HepG2 (cell line): ENCODE data around the gene RABL6. TPM values are rescaled to one million over a fixed set of nuclear protein-coding genes. Genes with fewer than 3 reads are reported as not detected.

Experiments used
- ATRX ChIP-seq: sonication (generic); formaldehyde crosslinking; IDR thresholded peaks from 2 replicates; pipeline ENCODE4 v1.4.0; 2020; ENCODE audit warnings: missing genetic modification reagents, borderline replicate concordance
- CBFB ChIP-seq: sonication (generic); formaldehyde crosslinking; IDR thresholded peaks from 2 replicates; pipeline ENCODE4 v1.4.0; 2020; ENCODE audit warnings: missing genetic modification reagents
- CBX1 ChIP-seq: IDR thresholded peaks from one replicate; pipeline ENCODE4 v1.6.1; 2016; ENCODE audit warnings: antibody characterized with exemption, low read depth
- HDAC2 ChIP-seq: sonication (generic); formaldehyde crosslinking; IDR thresholded peaks from 2 replicates; pipeline ENCODE4 v1.4.0; 2020; ENCODE audit warnings: missing genetic modification reagents
- HNF4G ChIP-seq, 2 experiments: sonication (generic) in 1 of 2; formaldehyde crosslinking in 1 of 2; IDR thresholded peaks; 2 replicates each; pipeline versions ENCODE4 v1.4.0 to v1.6.1; 2011 to 2020; ENCODE audit warnings: borderline replicate concordance in 2 of 2, low read depth in 2 of 2, mild to moderate bottlenecking in 2 of 2, low read length in 1 of 2, missing genetic modification reagents in 1 of 2, moderate library complexity in 1 of 2
- LCORL ChIP-seq, 2 experiments: fragments of 450-650 bp in 1 of 2; sonication (generic) in 1 of 2; formaldehyde crosslinking in 1 of 2; IDR thresholded peaks; 2 replicates each; pipeline versions ENCODE4 v1.5.0 to v1.6.1; 2017 to 2020; ENCODE audit warnings: antibody characterized with exemption in 1 of 2, missing genetic modification reagents in 1 of 2
- MAZ ChIP-seq, 2 experiments: sonication (generic) in 1 of 2; formaldehyde crosslinking in 1 of 2; IDR thresholded peaks; 2 replicates each; pipeline versions ENCODE4 v1.5.0 to v1.6.1; 2012 to 2020; ENCODE audit warnings: low read depth in 2 of 2, mild to moderate bottlenecking in 2 of 2, borderline replicate concordance in 1 of 2, improper control_type of control experiment in 1 of 2, low read length in 1 of 2, missing genetic modification reagents in 1 of 2, moderate library complexity in 1 of 2
- MTA1 ChIP-seq: sonication (generic); formaldehyde crosslinking; IDR thresholded peaks from 2 replicates; pipeline ENCODE4 v1.4.0; 2020; ENCODE audit warnings: missing genetic modification reagents, mild to moderate bottlenecking, borderline replicate concordance
- PAF1 ChIP-seq: IDR thresholded peaks from 2 replicates; pipeline ENCODE4 v1.6.1; 2016; ENCODE audit warnings: missing genetic modification reagents, missing compliant biosample characterization
- PITX1 ChIP-seq: sonication (generic); formaldehyde crosslinking; IDR thresholded peaks from 2 replicates; pipeline ENCODE4 v1.5.1; 2020; ENCODE audit warnings: mild to moderate bottlenecking, missing genetic modification reagents
- SALL1 ChIP-seq: sonication (generic); formaldehyde crosslinking; IDR thresholded peaks from 2 replicates; pipeline ENCODE4 v1.8.0; 2022; ENCODE audit warnings: mild to moderate bottlenecking, missing genetic modification reagents
- U2AF2 ChIP-seq: fragments of 200-400 bp; formaldehyde crosslinking; IDR thresholded peaks from 2 replicates; pipeline ENCODE4 v1.6.1; 2017; ENCODE audit warnings: low read depth, mild to moderate bottlenecking, low read length
- YY1 ChIP-seq: IDR thresholded peaks from 2 replicates; pipeline ENCODE4 v1.6.1; 2011; ENCODE audit warnings: low read length, low read depth, moderate library complexity, mild to moderate bottlenecking; ENCODE audit not compliant: insufficient read depth, insufficient replicate concordance
- ZBTB7B ChIP-seq: sonication (generic); formaldehyde crosslinking; IDR thresholded peaks from 2 replicates; pipeline ENCODE4 v1.4.0; 2020; ENCODE audit warnings: missing genetic modification reagents
- ZNF234 ChIP-seq: sonication (generic); formaldehyde crosslinking; conservative IDR thresholded peaks from 2 replicates; pipeline ENCODE4 v1.5.1; 2020; ENCODE audit warnings: mild to moderate bottlenecking, missing genetic modification reagents
- ZNF263 ChIP-seq: sonication (generic); formaldehyde crosslinking; IDR thresholded peaks from 2 replicates; pipeline ENCODE4 v1.4.0; 2020; ENCODE audit warnings: missing genetic modification reagents
- ZNF367 ChIP-seq: sonication (generic); formaldehyde crosslinking; IDR thresholded peaks from 2 replicates; pipeline ENCODE4 v1.4.0; 2020; ENCODE audit warnings: missing genetic modification reagents, borderline replicate concordance
- ZNF569 ChIP-seq: sonication (generic); formaldehyde crosslinking; IDR thresholded peaks from 2 replicates; pipeline ENCODE4 v1.5.0; 2020; ENCODE audit warnings: mild to moderate bottlenecking, missing genetic modification reagents, moderate library complexity, borderline replicate concordance
- ZNF605 ChIP-seq: sonication (generic); formaldehyde crosslinking; IDR thresholded peaks from 2 replicates; pipeline ENCODE4 v1.8.0; 2022; ENCODE audit warnings: mild to moderate bottlenecking, missing genetic modification reagents
- ZNF75D ChIP-seq: sonication (generic); formaldehyde crosslinking; IDR thresholded peaks from 2 replicates; pipeline ENCODE4 v1.8.1; 2023; ENCODE audit warnings: missing genetic modification reagents, mild to moderate bottlenecking, borderline replicate concordance
- ZNF788 ChIP-seq: sonication (generic); formaldehyde crosslinking; IDR thresholded peaks from 2 replicates; pipeline ENCODE4 v1.5.0; 2020; ENCODE audit warnings: mild to moderate bottlenecking, missing genetic modification reagents, borderline replicate concordance
- polyA plus RNA-seq, 8 experiments: library from polyadenylated mRNA; depleted of rRNA in 3 of 8; stranded (reverse) in 7 of 8; unstranded in 1 of 8; fragments of >200 nt; fragmentation: Illumina TruSeq in 4 of 8; extraction: Trizol in 4 of 8; gene quantifications; 2 replicates each; pipeline versions ENCODE4 v1.2.1 to v1.2.3, GENCODE V29; 2011 to 2016; ENCODE audit warnings: low read depth in 4 of 8, missing spikeins in 1 of 8, mixed read lengths in 1 of 8; ENCODE audit not compliant: insufficient read depth in 1 of 8
- total RNA-seq, 5 experiments: library from RNA; depleted of rRNA; stranded (reverse); fragments of >200 nt; fragmentation: Illumina TruSeq; extraction: Trizol; gene quantifications; 2 replicates each; pipeline ENCODE4 v1.2.3, GENCODE V29; 2016; ENCODE audit warnings: low read depth in 1 of 5
- TF ChIP-seq, protein P1 (sequence below): sonication (generic); formaldehyde crosslinking; IDR thresholded peaks from 2 replicates; pipeline ENCODE4 v1.5.1; 2020; ENCODE audit warnings: missing genetic modification reagents, mild to moderate bottlenecking, borderline replicate concordance
- TF ChIP-seq, protein P2 (sequence below): sonication (generic); formaldehyde crosslinking; IDR thresholded peaks from 2 replicates; pipeline ENCODE4 v1.8.1; 2023; ENCODE audit warnings: mild to moderate bottlenecking, missing genetic modification reagents, borderline replicate concordance
- TF ChIP-seq, protein P3 (sequence below): sonication (generic); formaldehyde crosslinking; IDR thresholded peaks from 2 replicates; pipeline ENCODE4 v1.5.1; 2020; ENCODE audit warnings: mild to moderate bottlenecking, missing genetic modification reagents, moderate library complexity

Gene RABL6
- total and polyA plus RNA-seq, 2 of the 13 experiments (the other 11 are each of a cell fraction or from before 2014, with no cell fraction given), result 81.5 to 125 TPM

DNA sequence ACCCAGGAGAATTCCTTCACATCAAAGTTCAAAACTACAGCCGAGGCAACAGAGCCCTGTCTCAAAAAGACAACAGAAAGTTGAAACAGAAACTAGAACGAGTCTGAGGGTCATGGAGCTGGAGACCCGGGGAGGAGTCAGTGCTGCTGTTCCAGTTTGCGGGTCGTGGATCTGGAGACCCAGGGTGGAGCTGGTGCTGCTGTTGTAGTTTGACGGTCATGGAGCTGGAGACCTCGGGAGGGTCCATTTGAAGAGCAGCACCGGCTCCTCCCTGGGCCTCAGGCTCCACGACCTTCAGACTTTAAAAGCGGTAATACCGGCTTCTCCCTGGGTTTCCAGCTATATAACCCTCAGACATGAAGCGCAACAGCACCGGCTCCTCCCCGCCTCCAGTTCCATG is 30.4 kb upstream of the RABL6 start (continued):
- TF ChIP-seq, protein P1, sequence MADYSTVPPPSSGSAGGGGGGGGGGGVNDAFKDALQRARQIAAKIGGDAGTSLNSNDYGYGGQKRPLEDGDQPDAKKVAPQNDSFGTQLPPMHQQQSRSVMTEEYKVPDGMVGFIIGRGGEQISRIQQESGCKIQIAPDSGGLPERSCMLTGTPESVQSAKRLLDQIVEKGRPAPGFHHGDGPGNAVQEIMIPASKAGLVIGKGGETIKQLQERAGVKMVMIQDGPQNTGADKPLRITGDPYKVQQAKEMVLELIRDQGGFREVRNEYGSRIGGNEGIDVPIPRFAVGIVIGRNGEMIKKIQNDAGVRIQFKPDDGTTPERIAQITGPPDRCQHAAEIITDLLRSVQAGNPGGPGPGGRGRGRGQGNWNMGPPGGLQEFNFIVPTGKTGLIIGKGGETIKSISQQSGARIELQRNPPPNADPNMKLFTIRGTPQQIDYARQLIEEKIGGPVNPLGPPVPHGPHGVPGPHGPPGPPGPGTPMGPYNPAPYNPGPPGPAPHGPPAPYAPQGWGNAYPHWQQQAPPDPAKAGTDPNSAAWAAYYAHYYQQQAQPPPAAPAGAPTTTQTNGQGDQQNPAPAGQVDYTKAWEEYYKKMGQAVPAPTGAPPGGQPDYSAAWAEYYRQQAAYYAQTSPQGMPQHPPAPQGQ, result no peak
- TF ChIP-seq U2AF2 (no peak), CBFB (CRISPR knock-in tag) (no peak), ZNF75D (CRISPR knock-in tag) (no peak), ZNF367 (CRISPR knock-in tag) (no peak), ZNF234 (CRISPR knock-in tag) (no peak), MTA1 (CRISPR knock-in tag) (no peak), MAZ (IDR thresholded peaks at IDR 0.05; ENCODE audit: borderline replicate concordance, low read depth, low read length) (no peak), MAZ (CRISPR knock-in tag; IDR thresholded peaks at IDR 0.05; ENCODE audit: low read depth) (peak; percentile 38; the same call in 1 of the 2 replicates), CBX1 (no peak), PAF1 (CRISPR knock-in tag) (no peak), SALL1 (peak; percentile 10; the same call in 1 of the 2 replicates), YY1 (peak; percentile 32), PITX1 (CRISPR knock-in tag) (peak; percentile 30; the same call in 1 of the 2 replicates), ZNF263 (CRISPR knock-in tag) (peak; percentile 56; the same call in 1 of the 2 replicates), HDAC2 (no peak), ZNF605 (CRISPR knock-in tag) (peak; percentile 43; the same call in 1 of the 2 replicates), ZBTB7B (no peak), ZNF569 (CRISPR knock-in tag) (no peak), ATRX (CRISPR knock-in tag) (no peak), HNF4G (IDR thresholded peaks at IDR 0.05; ENCODE audit: borderline replicate concordance, low read depth, low read length) (peak; percentile 53; the same call in 1 of the 2 replicates), HNF4G (CRISPR knock-in tag; IDR thresholded peaks at IDR 0.05; ENCODE audit: borderline replicate concordance, low read depth) (no peak), ZNF788 (CRISPR knock-in tag) (0 out of 2 replicates have a peak, but pooled peaks have one; percentile 40), LCORL (IDR thresholded peaks at IDR 0.05) (no peak), LCORL (CRISPR knock-in tag; IDR thresholded peaks at IDR 0.05) (peak; percentile 57; the same call in 1 of the 2 replicates)
- TF ChIP-seq, protein P2, sequence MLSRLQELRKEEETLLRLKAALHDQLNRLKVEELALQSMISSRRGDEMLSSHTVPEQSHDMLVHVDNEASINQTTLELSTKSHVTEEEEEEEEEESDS (CRISPR knock-in tag), result no peak
- TF ChIP-seq, protein P3, sequence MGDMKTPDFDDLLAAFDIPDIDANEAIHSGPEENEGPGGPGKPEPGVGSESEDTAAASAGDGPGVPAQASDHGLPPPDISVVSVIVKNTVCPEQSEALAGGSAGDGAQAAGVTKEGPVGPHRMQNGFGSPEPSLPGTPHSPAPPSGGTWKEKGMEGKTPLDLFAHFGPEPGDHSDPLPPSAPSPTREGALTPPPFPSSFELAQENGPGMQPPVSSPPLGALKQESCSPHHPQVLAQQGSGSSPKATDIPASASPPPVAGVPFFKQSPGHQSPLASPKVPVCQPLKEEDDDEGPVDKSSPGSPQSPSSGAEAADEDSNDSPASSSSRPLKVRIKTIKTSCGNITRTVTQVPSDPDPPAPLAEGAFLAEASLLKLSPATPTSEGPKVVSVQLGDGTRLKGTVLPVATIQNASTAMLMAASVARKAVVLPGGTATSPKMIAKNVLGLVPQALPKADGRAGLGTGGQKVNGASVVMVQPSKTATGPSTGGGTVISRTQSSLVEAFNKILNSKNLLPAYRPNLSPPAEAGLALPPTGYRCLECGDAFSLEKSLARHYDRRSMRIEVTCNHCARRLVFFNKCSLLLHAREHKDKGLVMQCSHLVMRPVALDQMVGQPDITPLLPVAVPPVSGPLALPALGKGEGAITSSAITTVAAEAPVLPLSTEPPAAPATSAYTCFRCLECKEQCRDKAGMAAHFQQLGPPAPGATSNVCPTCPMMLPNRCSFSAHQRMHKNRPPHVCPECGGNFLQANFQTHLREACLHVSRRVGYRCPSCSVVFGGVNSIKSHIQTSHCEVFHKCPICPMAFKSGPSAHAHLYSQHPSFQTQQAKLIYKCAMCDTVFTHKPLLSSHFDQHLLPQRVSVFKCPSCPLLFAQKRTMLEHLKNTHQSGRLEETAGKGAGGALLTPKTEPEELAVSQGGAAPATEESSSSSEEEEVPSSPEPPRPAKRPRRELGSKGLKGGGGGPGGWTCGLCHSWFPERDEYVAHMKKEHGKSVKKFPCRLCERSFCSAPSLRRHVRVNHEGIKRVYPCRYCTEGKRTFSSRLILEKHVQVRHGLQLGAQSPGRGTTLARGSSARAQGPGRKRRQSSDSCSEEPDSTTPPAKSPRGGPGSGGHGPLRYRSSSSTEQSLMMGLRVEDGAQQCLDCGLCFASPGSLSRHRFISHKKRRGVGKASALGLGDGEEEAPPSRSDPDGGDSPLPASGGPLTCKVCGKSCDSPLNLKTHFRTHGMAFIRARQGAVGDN (CRISPR knock-in tag), result peak; percentile 74
